NB4 (cell line): Measurements from ENCODE around the gene SIL1.

Source experiments
- CTCF ChIP-seq: IDR thresholded peaks from one replicate; pipeline ENCODE4 v1.5.1; 2012; ENCODE audit warnings: low read depth, low read length
- MYC ChIP-seq: IDR thresholded peaks from 2 replicates; pipeline ENCODE4 v1.6.1; 2011; ENCODE audit warnings: low read depth, low read length
- POLR2A ChIP-seq: IDR thresholded peaks from 2 replicates; pipeline ENCODE4 v1.6.1; 2011; ENCODE audit warnings: mild to moderate bottlenecking; ENCODE audit not compliant: insufficient read length; ENCODE audit errors: extremely low read depth

- TF ChIP-seq MYC: no peak
- TF ChIP-seq CTCF: no peak
- TF ChIP-seq POLR2A: no peak
Observed at GRCh38 chr5:138927544-138927943, 270.6 kb downstream of the SIL1 start.
